Common myeloid progenitor, CD34-positive (primary cell): ENCODE data around the gene GPR39.

Source experiments
- CTCF ChIA-PET: fragments of 350-600 bp; sonication (Branson Sonifier 250); formaldehyde crosslinking; loops from one replicate; lab custom pipeline; 2021; ENCODE audit warnings: antibody characterized with exemption; lab: Charles Lee
- POLR2A ChIA-PET: fragments of 350-600 bp; sonication (Branson Sonifier 250); formaldehyde crosslinking; loops from one replicate; lab custom pipeline; 2021; ENCODE audit warnings: antibody characterized with exemption; lab: Charles Lee
- DNase-seq, 3 donors: peaks; one replicate each; pipeline versions ENCODE4 v3.0.0 to v3.0.0-alpha.2; 2013
- H3K27ac ChIP-seq, 2 experiments: 1 replicate in 1 of 2; 2 replicates in 1 of 2; pipeline ENCODE4 v1.7.0; 2013; ENCODE audit warnings: inconsistent platforms in 2 of 2, low read length in 2 of 2, mild to moderate bottlenecking in 2 of 2, low read depth in 1 of 2, moderate library complexity in 1 of 2; ENCODE audit not compliant: severe bottlenecking in 2 of 2, insufficient read depth in 1 of 2, poor library complexity in 1 of 2
- H3K27me3 ChIP-seq, 5 experiments: replicated peaks in 2 of 5; 1 replicate in 3 of 5; 2 replicates in 2 of 5; pipeline versions ENCODE4 v1.6.1 to v1.7.0; 2013; ENCODE audit warnings: low read length in 4 of 5, mild to moderate bottlenecking in 2 of 5, moderate library complexity in 2 of 5, inconsistent platforms in 1 of 5; ENCODE audit not compliant: insufficient read depth in 5 of 5, control insufficient read depth in 4 of 5
- H3K36me3 ChIP-seq, 4 experiments: 1 replicate in 2 of 4; 2 replicates in 2 of 4; pipeline versions ENCODE4 v1.6.1 to v1.7.0; 2013; ENCODE audit warnings: low read length in 3 of 4, control low read depth in 1 of 4, mild to moderate bottlenecking in 1 of 4; ENCODE audit not compliant: control insufficient read depth in 4 of 4, insufficient read depth in 4 of 4
- H3K4me1 ChIP-seq, 4 experiments: 1 replicate in 3 of 4; 2 replicates in 1 of 4; pipeline versions ENCODE4 v1.6.1 to v1.7.1; 2013; ENCODE audit warnings: low read length in 3 of 4, mild to moderate bottlenecking in 3 of 4, control low read depth in 1 of 4, inconsistent platforms in 1 of 4, moderate library complexity in 1 of 4; ENCODE audit not compliant: control insufficient read depth in 4 of 4, insufficient read depth in 4 of 4; ENCODE audit errors: control extremely low read depth in 1 of 4
- H3K4me3 ChIP-seq, 7 experiments: 1 replicate in 4 of 7; 2 replicates in 3 of 7; pipeline versions ENCODE4 v1.5.1 to v1.7.0; 2013; ENCODE audit warnings: mild to moderate bottlenecking in 7 of 7, low read length in 6 of 7, moderate library complexity in 6 of 7, inconsistent platforms in 2 of 7, low read depth in 2 of 7, control low read depth in 1 of 7; ENCODE audit not compliant: insufficient read depth in 4 of 7, control insufficient read depth in 1 of 7; ENCODE audit errors: extremely low read depth in 1 of 7
- H3K9me3 ChIP-seq, 5 experiments: 1 replicate in 4 of 5; 2 replicates in 1 of 5; pipeline versions ENCODE4 v1.6.1 to v1.7.1; 2013; ENCODE audit warnings: low read length in 4 of 5, mild to moderate bottlenecking in 2 of 5, inconsistent platforms in 1 of 5, low read depth in 1 of 5, moderate library complexity in 1 of 5; ENCODE audit not compliant: control insufficient read depth in 4 of 5, insufficient read depth in 2 of 5; ENCODE audit errors: control extremely low read depth in 1 of 5
- WGBS: methylation state at CpG from one replicate; pipeline ENCODE4 v1.1.5; 2013; ENCODE audit not compliant: insufficient coverage; 5-methylcytosine and 5-hydroxymethylcytosine counted together

Gene GPR39

GRCh38 chr2:132439703-132440398 lies 23.2 kb downstream of the GPR39 start:
- no peaks in the 10 kb centered on the region for H3K9me3 ChIP-seq
- no peak overlapping the region for H3K27ac ChIP-seq
- 84% methylated on average over 5 of the region's 6 CpGs for WGBS
- DNase-seq, result no peak
- CTCF ChIA-PET, result interaction anchor here (1.1 kb wide), 1 partner anchor 10 kb away, joined by 3 read pairs; no protein-coding TSS in a partner anchor
- peaks cover 0 to 5% (median 0%) of the 10 kb centered on the region in 5 experiments for H3K27me3 ChIP-seq
- H3K36me3 ChIP-seq, result no peaks in the 10 kb centered on the region
- POLR2A ChIA-PET, result no interaction called here
- no peaks in the 10 kb centered on the region for H3K4me1 ChIP-seq
- H3K4me3 ChIP-seq, result no peak overlapping the region

- H3K4me3 ChIP-seq, result no peak overlapping the region
- POLR2A ChIA-PET, result no interaction called here
These were observed 24.4 kb downstream of the GPR39 start for GRCh38 chr2:132441051-132441450.

GRCh38 chr2:132442278-132442677 lies 25.7 kb downstream of the GPR39 start:
- H3K4me1 ChIP-seq, result no peaks in the 10 kb centered on the region
- ChIA-PET CTCF (no interaction called here), POLR2A (no interaction called here)
- H3K27ac ChIP-seq, result no peak overlapping the region
- H3K27me3 ChIP-seq, result peaks cover 0 to 5% (median 0%) of the 10 kb centered on the region in 5 experiments
- DNase-seq, result no peak
- WGBS, result 71% methylated on average over 7 of the region's 7 CpGs
- no peaks in the 10 kb centered on the region for H3K36me3 ChIP-seq
- H3K9me3 ChIP-seq, result no peaks in the 10 kb centered on the region
- no peak overlapping the region for H3K4me3 ChIP-seq

More at GRCh38 chr2:132441051-132441450, 24.4 kb downstream of the GPR39 start:
- DNase-seq, result no peak
- no peaks in the 10 kb centered on the region for H3K9me3 ChIP-seq
- WGBS, result 100% methylated on average over 1 of the region's 1 CpG
- CTCF ChIA-PET, result no interaction called here
- no peaks in the 10 kb centered on the region for H3K36me3 ChIP-seq
- H3K27ac ChIP-seq, result no peak overlapping the region
- peaks cover 0 to 5% (median 0%) of the 10 kb centered on the region in 5 experiments for H3K27me3 ChIP-seq
- H3K4me1 ChIP-seq, result no peaks in the 10 kb centered on the region

- H3K4me3 ChIP-seq, result no peak overlapping the region
- POLR2A ChIA-PET, result no interaction called here
- H3K27ac ChIP-seq, result no peak overlapping the region
- CTCF ChIA-PET, result no interaction called here
- H3K4me1 ChIP-seq, result no peaks in the 10 kb centered on the region
- WGBS, result no CpG with 5 or more reads among the region's 4 CpGs
- no peaks in the 10 kb centered on the region for H3K36me3 ChIP-seq
- peaks cover 0 to 5% (median 1%) of the 10 kb centered on the region in 5 experiments for H3K27me3 ChIP-seq
- DNase-seq, result no peak
- no peaks in the 10 kb centered on the region for H3K9me3 ChIP-seq
These were observed 26.5 kb downstream of the GPR39 start for GRCh38 chr2:132443106-132443505.

DNA sequence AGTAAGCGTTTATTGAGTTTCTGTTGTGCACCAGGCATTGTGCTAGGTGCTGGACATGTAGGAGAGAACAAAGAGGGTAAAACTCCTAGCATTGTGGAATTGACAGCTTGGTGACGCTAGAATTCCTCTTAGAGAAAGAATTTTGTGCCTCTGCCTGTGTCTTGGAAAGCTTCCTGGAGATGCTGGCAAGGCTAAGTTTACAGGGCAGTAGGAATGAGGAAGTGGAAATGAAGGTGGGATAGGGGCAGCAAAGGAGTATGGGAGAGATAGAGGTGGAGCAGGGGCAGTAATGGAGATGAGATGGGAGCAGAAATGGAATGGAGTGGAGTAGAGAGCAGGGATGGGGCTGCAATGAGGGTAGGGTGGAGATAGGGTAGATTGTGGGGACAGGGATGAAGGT lies 29.8 kb downstream of the GPR39 start:
- POLR2A ChIA-PET, result no interaction called here
- WGBS, result 97% methylated on average over 2 of the region's 2 CpGs
- no peak overlapping the region for H3K4me3 ChIP-seq

GRCh38 chr2:132448331-132448730 lies 31.7 kb downstream of the GPR39 start:
- Histone ChIP-seq H3K4me3 (peak overlapping the region in 2 of 7 experiments; percentile 27 to 43), H3K9me3 (no peaks in the 10 kb centered on the region), H3K4me1 (peaks cover 0 to 2% (median 0%) of the 10 kb centered on the region in 4 experiments), H3K27ac (no peak overlapping the region), H3K27me3 (peaks cover 0 to 2% (median 0%) of the 10 kb centered on the region in 5 experiments), H3K36me3 (no peaks in the 10 kb centered on the region)
- CTCF ChIA-PET, result interaction anchor here (1.0 to 1.1 kb wide), 2 partner anchors 18 to 722 kb away, joined by 3 read pairs; no protein-coding TSS in a partner anchor
- POLR2A ChIA-PET, result no interaction called here
- DNase-seq, result peak in 1 of 3 donors; percentile 3
- WGBS, result 29% methylated on average over 6 of the region's 6 CpGs

More for the DNA sequence above, 29.8 kb downstream of the GPR39 start:
- peaks cover 0 to 2% (median 0%) of the 10 kb centered on the region in 4 experiments for H3K4me1 ChIP-seq
- CTCF ChIA-PET, result interaction anchor here (1.9 kb wide), 1 partner anchor 19 kb away, joined by 4 read pairs; no protein-coding TSS in a partner anchor
- no peak overlapping the region for H3K27ac ChIP-seq
- peaks cover 0 to 5% (median 2%) of the 10 kb centered on the region in 5 experiments for H3K27me3 ChIP-seq
- no peaks in the 10 kb centered on the region for H3K36me3 ChIP-seq
- no peaks in the 10 kb centered on the region for H3K9me3 ChIP-seq
- no peak for DNase-seq

- ChIA-PET CTCF (interaction anchor here (0.6 to 1.1 kb wide), 3 partner anchors 17 to 1520 kb away, joined by 3 read pairs; no protein-coding TSS in a partner anchor), POLR2A (no interaction called here)
- Histone ChIP-seq H3K4me3 (peak overlapping the region in 1 of 7 experiments; percentile 43), H3K4me1 (peaks cover 0 to 2% (median 0%) of the 10 kb centered on the region in 4 experiments), H3K36me3 (no peaks in the 10 kb centered on the region), H3K27ac (no peak overlapping the region), H3K9me3 (no peaks in the 10 kb centered on the region), H3K27me3 (peaks cover 0 to 2% (median 0%) of the 10 kb centered on the region in 5 experiments)
- WGBS, result 83% methylated on average over 1 of the region's 4 CpGs
- peak; percentile 22 to 70 (median 51) for DNase-seq
These were observed 32.2 kb downstream of the GPR39 start for GRCh38 chr2:132448771-132449170.
